D721Med (cell line): ENCODE results near the gene HIRA.

Experiments
- DNase-seq: peaks from one replicate; pipeline ENCODE4 v3.0.0; 2011; ENCODE audit warnings: low spot score; ENCODE audit not compliant: insufficient read length
- FAIRE-seq: peaks from 2 replicates; lab custom pipeline; 2011; peaks lifted over from hg19 to GRCh38; lab: Jason Lieb, UNC
- CTCF ChIP-seq: IDR thresholded peaks from 2 replicates; pipeline ENCODE4 v1.5.1; 2012; ENCODE audit warnings: mild to moderate bottlenecking, control low read depth; ENCODE audit not compliant: insufficient read depth; ENCODE audit errors: missing control alignments

HIRA gene

GRCh38 chr22:19378344-19378674 is 53.2 kb downstream of the HIRA start:
- DNase-seq (no peak), FAIRE-seq (no peak)
- TF ChIP-seq CTCF, result no peak

GRCh38 chr22:19377565-19378343 is 53.8 kb downstream of the HIRA start:
- TF ChIP-seq CTCF, result no peak
- DNase-seq (no peak), FAIRE-seq (no peak)

- FAIRE-seq, result no peak
- DNase-seq, result no peak
- no peak for TF ChIP-seq CTCF
These were observed 54.6 kb downstream of the HIRA start for GRCh38 chr22:19376971-19377370.

GRCh38 chr22:19376247-19376646 is 55.3 kb downstream of the HIRA start:
- no peak for FAIRE-seq

GRCh38 chr22:19375435-19375834 is 56.1 kb downstream of the HIRA start:
- TF ChIP-seq CTCF, result no peak
- DNase-seq (no peak), FAIRE-seq (no peak)

More at GRCh38 chr22:19376247-19376646, 55.3 kb downstream of the HIRA start:
- no peak for DNase-seq
- no peak for TF ChIP-seq CTCF

- FAIRE-seq, result no peak
- no peak for TF ChIP-seq CTCF
- DNase-seq, result no peak
These were observed 57.1 kb downstream of the HIRA start for GRCh38 chr22:19374410-19374809.

GRCh38 chr22:19373450-19373849 is 58.1 kb downstream of the HIRA start:
- FAIRE-seq, result no peak

More at GRCh38 chr22:19373450-19373849, 58.1 kb downstream of the HIRA start:
- no peak for TF ChIP-seq CTCF
- no peak for DNase-seq
